HG03039 (cell line): ENCODE measurements around the gene MROH2A.

Experiments used
- ATAC-seq: cut with Tn5 transposase; IDR thresholded peaks from one replicate; pipeline ENCODE4 v1.9.1; 2021; ENCODE audit warnings: mild to moderate bottlenecking, moderate library complexity; ENCODE audit not compliant: unreplicated experiment

Gene MROH2A

GRCh38 chr2:233833345-233833744 is 55.2 kb downstream of the MROH2A start:
- no peak for ATAC-seq

GRCh38 chr2:233835230-233836186 is 57.4 kb downstream of the MROH2A start:
- ATAC-seq, result no peak

GRCh38 chr2:233836359-233836758 is 58.2 kb downstream of the MROH2A start:
- ATAC-seq, result no peak

GRCh38 chr2:233837694-233838229 is 59.6 kb downstream of the MROH2A start:
- ATAC-seq, result no peak

GRCh38 chr2:233838251-233838650 is 60.1 kb downstream of the MROH2A start:
- ATAC-seq, result no peak

GRCh38 chr2:233838726-233839446 is 60.8 kb downstream of the MROH2A start:
- ATAC-seq, result no peak

GRCh38 chr2:233839447-233839820 is 61.3 kb downstream of the MROH2A start:
- ATAC-seq, result no peak

GRCh38 chr2:233840520-233840919 is 62.4 kb downstream of the MROH2A start:
- ATAC-seq, result no peak

GRCh38 chr2:233841183-233841582 is 63.1 kb downstream of the MROH2A start:
- ATAC-seq, result no peak

GRCh38 chr2:233844064-233844807 is 66.1 kb downstream of the MROH2A start:
- ATAC-seq, result no peak

- ATAC-seq, result no peak
Measured at GRCh38 chr2:233844836-233845235, 66.7 kb downstream of the MROH2A start.

GRCh38 chr2:233845301-233846060 is 67.4 kb downstream of the MROH2A start:
- ATAC-seq, result no peak

- no peak for ATAC-seq
Measured at GRCh38 chr2:233846387-233847247, 68.5 kb downstream of the MROH2A start.

- ATAC-seq, result no peak
Measured at GRCh38 chr2:233847248-233847898, 69.2 kb downstream of the MROH2A start.

- ATAC-seq, result no peak
Measured at GRCh38 chr2:233848276-233848675, 70.1 kb downstream of the MROH2A start.

- no peak for ATAC-seq
Measured at GRCh38 chr2:233849607-233850271, 71.6 kb downstream of the MROH2A start.

- ATAC-seq, result no peak
Measured at GRCh38 chr2:233850745-233851144, 72.6 kb downstream of the MROH2A start.

GRCh38 chr2:233851169-233851568 is 73.0 kb downstream of the MROH2A start:
- ATAC-seq, result no peak
